Measurements from ENCODE around the gene HK1.

Gene HK1

DNA sequence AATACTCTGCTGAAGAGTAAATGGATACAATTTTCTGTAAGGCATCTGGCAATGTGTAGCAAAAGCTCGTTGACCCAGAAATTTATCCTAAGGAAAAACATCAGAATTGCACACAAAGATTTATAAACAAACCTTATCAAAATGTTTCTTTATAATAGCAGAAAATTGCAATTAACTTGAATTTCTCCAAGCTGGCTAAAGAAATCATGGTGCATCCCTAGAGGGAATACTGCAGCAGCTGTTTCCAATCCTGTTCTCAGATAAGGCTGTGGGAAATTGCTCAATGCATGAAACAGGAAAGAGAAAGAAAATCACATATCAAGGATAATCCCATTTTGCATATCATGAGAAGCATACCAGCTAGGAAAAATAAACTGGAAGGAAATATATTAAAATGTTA is 119.7 kb downstream of the HK1 start:
- no peak overlapping the region for H3K27ac ChIP-seq (ENCODE audit: extremely low read depth, low read depth, low read length)
- TF ChIP-seq, protein P1, sequence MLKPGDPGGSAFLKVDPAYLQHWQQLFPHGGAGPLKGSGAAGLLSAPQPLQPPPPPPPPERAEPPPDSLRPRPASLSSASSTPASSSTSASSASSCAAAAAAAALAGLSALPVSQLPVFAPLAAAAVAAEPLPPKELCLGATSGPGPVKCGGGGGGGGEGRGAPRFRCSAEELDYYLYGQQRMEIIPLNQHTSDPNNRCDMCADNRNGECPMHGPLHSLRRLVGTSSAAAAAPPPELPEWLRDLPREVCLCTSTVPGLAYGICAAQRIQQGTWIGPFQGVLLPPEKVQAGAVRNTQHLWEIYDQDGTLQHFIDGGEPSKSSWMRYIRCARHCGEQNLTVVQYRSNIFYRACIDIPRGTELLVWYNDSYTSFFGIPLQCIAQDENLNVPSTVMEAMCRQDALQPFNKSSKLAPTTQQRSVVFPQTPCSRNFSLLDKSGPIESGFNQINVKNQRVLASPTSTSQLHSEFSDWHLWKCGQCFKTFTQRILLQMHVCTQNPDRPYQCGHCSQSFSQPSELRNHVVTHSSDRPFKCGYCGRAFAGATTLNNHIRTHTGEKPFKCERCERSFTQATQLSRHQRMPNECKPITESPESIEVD (tag by site-specific recombination; IDR thresholded peaks at IDR 0.05): 0 out of 2 replicates have a peak, but pooled peaks have one; percentile 42
- no peak for TF ChIP-seq KLF9 (tag by site-specific recombination; IDR thresholded peaks at IDR 0.05; ENCODE audit: low read depth)
- H3K4me3 ChIP-seq (ENCODE audit: low read depth, low read length): no peak overlapping the region
- no peaks in the 10 kb centered on the region for H3K9me3 ChIP-seq (ENCODE audit: control insufficient read depth, insufficient read depth, low read depth, low read length)
- ChIA-PET CTCF (interaction anchor here (0.9 to 3.2 kb wide), 3 partner anchors 10 to 517 kb away, joined by 3 to 12 read pairs (median 4); no protein-coding TSS in a partner anchor), POLR2A (no interaction called here)
- H3K4me1 ChIP-seq (ENCODE audit: control insufficient read depth, insufficient read depth, low read length): no peaks in the 10 kb centered on the region
- H3K36me3 ChIP-seq (ENCODE audit: control insufficient read depth in 2 of 2, insufficient read depth in 1 of 2, low read length in 2 of 2): peaks cover 4 to 70% of the 10 kb centered on the region in 2 experiments; a peak in 2 of 3 replicates

DNA sequence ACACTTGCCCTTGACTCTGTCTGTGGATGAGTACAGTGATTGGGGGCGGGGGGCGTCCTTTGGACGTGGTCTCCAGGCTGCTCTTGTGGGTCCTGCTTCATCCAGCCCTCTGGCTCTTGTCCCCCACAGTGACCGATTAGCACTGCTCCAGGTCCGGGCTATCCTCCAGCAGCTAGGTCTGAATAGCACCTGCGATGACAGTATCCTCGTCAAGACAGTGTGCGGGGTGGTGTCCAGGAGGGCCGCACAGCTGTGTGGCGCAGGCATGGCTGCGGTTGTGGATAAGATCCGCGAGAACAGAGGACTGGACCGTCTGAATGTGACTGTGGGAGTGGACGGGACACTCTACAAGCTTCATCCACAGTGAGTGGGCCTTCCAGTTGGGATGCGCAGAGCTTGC is 120.2 kb downstream of the HK1 start:
- POLR2A ChIA-PET: no interaction called here
- no peak overlapping the region for H3K27ac ChIP-seq (ENCODE audit: extremely low read depth, low read depth, low read length)
- no peaks in the 10 kb centered on the region for H3K9me3 ChIP-seq (ENCODE audit: control insufficient read depth, insufficient read depth, low read depth, low read length)
- no peaks in the 10 kb centered on the region for H3K4me1 ChIP-seq (ENCODE audit: control insufficient read depth, insufficient read depth, low read length)
- no peak overlapping the region for H3K4me3 ChIP-seq (ENCODE audit: low read depth, low read length)
- peaks cover 4 to 70% of the 10 kb centered on the region in 2 experiments; a peak in 2 of 3 replicates for H3K36me3 ChIP-seq (ENCODE audit: control insufficient read depth in 2 of 2, insufficient read depth in 1 of 2, low read length in 2 of 2)
- TF ChIP-seq, protein P2, sequence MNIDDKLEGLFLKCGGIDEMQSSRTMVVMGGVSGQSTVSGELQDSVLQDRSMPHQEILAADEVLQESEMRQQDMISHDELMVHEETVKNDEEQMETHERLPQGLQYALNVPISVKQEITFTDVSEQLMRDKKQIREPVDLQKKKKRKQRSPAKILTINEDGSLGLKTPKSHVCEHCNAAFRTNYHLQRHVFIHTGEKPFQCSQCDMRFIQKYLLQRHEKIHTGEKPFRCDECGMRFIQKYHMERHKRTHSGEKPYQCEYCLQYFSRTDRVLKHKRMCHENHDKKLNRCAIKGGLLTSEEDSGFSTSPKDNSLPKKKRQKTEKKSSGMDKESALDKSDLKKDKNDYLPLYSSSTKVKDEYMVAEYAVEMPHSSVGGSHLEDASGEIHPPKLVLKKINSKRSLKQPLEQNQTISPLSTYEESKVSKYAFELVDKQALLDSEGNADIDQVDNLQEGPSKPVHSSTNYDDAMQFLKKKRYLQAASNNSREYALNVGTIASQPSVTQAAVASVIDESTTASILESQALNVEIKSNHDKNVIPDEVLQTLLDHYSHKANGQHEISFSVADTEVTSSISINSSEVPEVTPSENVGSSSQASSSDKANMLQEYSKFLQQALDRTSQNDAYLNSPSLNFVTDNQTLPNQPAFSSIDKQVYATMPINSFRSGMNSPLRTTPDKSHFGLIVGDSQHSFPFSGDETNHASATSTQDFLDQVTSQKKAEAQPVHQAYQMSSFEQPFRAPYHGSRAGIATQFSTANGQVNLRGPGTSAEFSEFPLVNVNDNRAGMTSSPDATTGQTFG (tag by site-specific recombination; IDR thresholded peaks at IDR 0.05; ENCODE audit: borderline replicate concordance): no peak
- TF ChIP-seq ZNF223 (tag by site-specific recombination; IDR thresholded peaks at IDR 0.05) (no peak), ZBTB7A (tag by site-specific recombination; IDR thresholded peaks at IDR 0.05; ENCODE audit: low read depth) (no peak), ZFHX2 (tag by site-specific recombination; conservative IDR thresholded peaks at IDR 0.05) (no peak), KLF16 (tag by site-specific recombination; IDR thresholded peaks at IDR 0.05) (no peak), ZNF473 (tag by site-specific recombination; IDR thresholded peaks at IDR 0.05) (no peak), KLF1 (tag by site-specific recombination; IDR thresholded peaks at IDR 0.05) (no peak), ZNF529 (tag by site-specific recombination; IDR thresholded peaks at IDR 0.05; ENCODE audit: insufficient replicate concordance) (no peak), SP7 (tag by site-specific recombination; IDR thresholded peaks at IDR 0.05) (no peak), FEZF1 (tag by site-specific recombination; IDR thresholded peaks at IDR 0.05) (no peak), OSR2 (tag by site-specific recombination; IDR thresholded peaks at IDR 0.05) (no peak), ZBTB1 (tag by site-specific recombination; IDR thresholded peaks at IDR 0.05) (no peak), ZNF561 (tag by site-specific recombination; IDR thresholded peaks at IDR 0.05; ENCODE audit: borderline replicate concordance) (no peak), ZNF792 (tag by site-specific recombination; IDR thresholded peaks at IDR 0.05) (no peak), MEIS1 (CRISPR knock-in tag; IDR thresholded peaks at IDR 0.05; ENCODE audit: borderline replicate concordance) (no peak), ZNF558 (tag by site-specific recombination; IDR thresholded peaks at IDR 0.05) (no peak), GLI2 (tag by site-specific recombination; IDR thresholded peaks at IDR 0.05; ENCODE audit: borderline replicate concordance, low read depth) (no peak)
- TF ChIP-seq, protein P3, sequence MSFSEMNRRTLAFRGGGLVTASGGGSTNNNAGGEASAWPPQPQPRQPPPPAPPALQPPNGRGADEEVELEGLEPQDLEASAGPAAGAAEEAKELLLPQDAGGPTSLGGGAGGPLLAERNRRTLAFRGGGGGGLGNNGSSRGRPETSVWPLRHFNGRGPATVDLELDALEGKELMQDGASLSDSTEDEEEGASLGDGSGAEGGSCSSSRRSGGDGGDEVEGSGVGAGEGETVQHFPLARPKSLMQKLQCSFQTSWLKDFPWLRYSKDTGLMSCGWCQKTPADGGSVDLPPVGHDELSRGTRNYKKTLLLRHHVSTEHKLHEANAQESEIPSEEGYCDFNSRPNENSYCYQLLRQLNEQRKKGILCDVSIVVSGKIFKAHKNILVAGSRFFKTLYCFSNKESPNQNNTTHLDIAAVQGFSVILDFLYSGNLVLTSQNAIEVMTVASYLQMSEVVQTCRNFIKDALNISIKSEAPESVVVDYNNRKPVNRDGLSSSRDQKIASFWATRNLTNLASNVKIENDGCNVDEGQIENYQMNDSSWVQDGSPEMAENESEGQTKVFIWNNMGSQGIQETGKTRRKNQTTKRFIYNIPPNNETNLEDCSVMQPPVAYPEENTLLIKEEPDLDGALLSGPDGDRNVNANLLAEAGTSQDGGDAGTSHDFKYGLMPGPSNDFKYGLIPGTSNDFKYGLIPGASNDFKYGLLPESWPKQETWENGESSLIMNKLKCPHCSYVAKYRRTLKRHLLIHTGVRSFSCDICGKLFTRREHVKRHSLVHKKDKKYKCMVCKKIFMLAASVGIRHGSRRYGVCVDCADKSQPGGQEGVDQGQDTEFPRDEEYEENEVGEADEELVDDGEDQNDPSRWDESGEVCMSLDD (tag by site-specific recombination; IDR thresholded peaks at IDR 0.05): no peak
- TF ChIP-seq, protein P4, sequence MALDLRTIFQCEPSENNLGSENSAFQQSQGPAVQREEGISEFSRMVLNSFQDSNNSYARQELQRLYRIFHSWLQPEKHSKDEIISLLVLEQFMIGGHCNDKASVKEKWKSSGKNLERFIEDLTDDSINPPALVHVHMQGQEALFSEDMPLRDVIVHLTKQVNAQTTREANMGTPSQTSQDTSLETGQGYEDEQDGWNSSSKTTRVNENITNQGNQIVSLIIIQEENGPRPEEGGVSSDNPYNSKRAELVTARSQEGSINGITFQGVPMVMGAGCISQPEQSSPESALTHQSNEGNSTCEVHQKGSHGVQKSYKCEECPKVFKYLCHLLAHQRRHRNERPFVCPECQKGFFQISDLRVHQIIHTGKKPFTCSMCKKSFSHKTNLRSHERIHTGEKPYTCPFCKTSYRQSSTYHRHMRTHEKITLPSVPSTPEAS (tag by site-specific recombination; IDR thresholded peaks at IDR 0.05): no peak
- CTCF ChIA-PET: interaction anchor here (0.6 to 3.2 kb wide), 4 partner anchors 10 to 516 kb away, joined by 3 to 12 read pairs (median 4); no protein-coding TSS in a partner anchor

Data from HEK293 (cell line).